Endothelial cell of umbilical vein (primary cell): ENCODE measurements around the gene FOLR2. TPM values are rescaled to one million over a fixed set of nuclear protein-coding genes. Genes with fewer than 3 reads are reported as not detected.

ENCODE experiments used
- BruUV-seq: library from RNA; stranded (reverse); fragments of 400-500 nt; replicated peaks from 2 replicates; lab custom pipeline; 2021; lab: Mats Ljungman, UMichigan
- CTCF ChIA-PET: fragments of 300-600, 350-600 bp; sonication (Branson Sonifier 250); formaldehyde crosslinking; loops from one replicate; lab custom pipeline; 2021; ENCODE audit warnings: antibody characterized with exemption, inconsistent platforms; lab: Charles Lee
- POLR2A ChIA-PET: fragments of 300-600, 350-600 bp; sonication (Branson Sonifier 250); formaldehyde crosslinking; loops from one replicate; lab custom pipeline; 2021; ENCODE audit warnings: antibody characterized with exemption, inconsistent platforms; lab: Charles Lee
- DNase-seq: peaks from one replicate; pipeline ENCODE4 v3.0.0-alpha.2; 2011; ENCODE audit warnings: low read depth, low spot score
- FAIRE-seq: peaks from 2 replicates; lab custom pipeline; 2011; peaks lifted over from hg19 to GRCh38; lab: Jason Lieb, UNC
- H2AFZ ChIP-seq: 2 replicates; pipeline ENCODE4 v1.6.0; 2012; ENCODE audit warnings: low read depth, low read length, control low read depth, inconsistent platforms
- H3K27ac ChIP-seq: 2 replicates; pipeline ENCODE4 v1.5.1; 2011; ENCODE audit warnings: low read depth, mild to moderate bottlenecking, control low read depth, low read length, moderate library complexity; ENCODE audit not compliant: insufficient read depth
- H3K27me3 ChIP-seq, 2 experiments: 2 replicates each; pipeline versions ENCODE4 v1.6.0 to v1.6.1; 2011; ENCODE audit warnings: low read length in 2 of 2, mixed read lengths in 1 of 2; ENCODE audit not compliant: control insufficient read depth in 2 of 2, insufficient read depth in 2 of 2
- H3K36me3 ChIP-seq, 2 experiments: 2 replicates in 1 of 2; 3 replicates in 1 of 2; pipeline ENCODE4 v1.5.1; 2011; ENCODE audit warnings: low read length in 2 of 2, mild to moderate bottlenecking in 1 of 2, moderate library complexity in 1 of 2; ENCODE audit not compliant: control insufficient read depth in 2 of 2, insufficient read depth in 2 of 2; ENCODE audit errors: extremely low read depth in 1 of 2
- H3K4me1 ChIP-seq: 3 replicates; pipeline ENCODE4 v1.5.1; 2011; ENCODE audit warnings: mild to moderate bottlenecking, low read length; ENCODE audit not compliant: control insufficient read depth, insufficient read depth; ENCODE audit errors: extremely low read depth
- H3K4me2 ChIP-seq: 2 replicates; pipeline ENCODE4 v1.6.1; 2011; ENCODE audit warnings: low read length, control low read depth, mixed read lengths; ENCODE audit not compliant: insufficient read depth
- H3K4me3 ChIP-seq, 3 experiments: fragments of 200-600 bp in 1 of 3; sonication (generic), shearing (Covaris generic) in 1 of 3; replicated peaks in 1 of 3; 2 replicates each; pipeline ENCODE4 v1.5.1; 2011 to 2016; ENCODE audit warnings: control low read depth in 3 of 3, low read length in 3 of 3, mild to moderate bottlenecking in 2 of 3, inconsistent platforms in 1 of 3, low read depth in 1 of 3, moderate library complexity in 1 of 3; ENCODE audit not compliant: insufficient read depth in 1 of 3
- H3K79me2 ChIP-seq: 2 replicates; pipeline ENCODE4 v1.6.0; 2012; ENCODE audit warnings: low read length, inconsistent platforms; ENCODE audit not compliant: control insufficient read depth, insufficient read depth
- H3K9ac ChIP-seq: replicated peaks from 2 replicates; pipeline ENCODE3; 2011; ENCODE audit warnings: low read length, control low read depth; ENCODE audit not compliant: insufficient read depth; ENCODE audit errors: extremely low read depth
- H3K9me1 ChIP-seq: replicated peaks from 3 replicates; pipeline ENCODE4 v1.6.0; 2011; ENCODE audit warnings: mild to moderate bottlenecking, low read length; ENCODE audit not compliant: control insufficient read depth, insufficient read depth; ENCODE audit errors: extremely low read depth
- H3K9me3 ChIP-seq: replicated peaks from 2 replicates; pipeline ENCODE4 v1.5.1; 2012; ENCODE audit warnings: low read length, inconsistent platforms; ENCODE audit not compliant: control insufficient read depth, insufficient read depth
- H4K20me1 ChIP-seq: replicated peaks from 2 replicates; pipeline ENCODE3; 2011; ENCODE audit warnings: mild to moderate bottlenecking, low read length; ENCODE audit not compliant: control insufficient read depth, insufficient read depth; ENCODE audit errors: extremely low read depth
- EZH2 ChIP-seq: IDR thresholded peaks from 2 replicates; pipeline ENCODE4 v1.6.1; 2012; ENCODE audit warnings: borderline replicate concordance, low read depth, mild to moderate bottlenecking, moderate library complexity, low read length, inconsistent platforms; ENCODE audit not compliant: severe bottlenecking
- FOS ChIP-seq: IDR thresholded peaks from 2 replicates; pipeline ENCODE4 v1.6.1; 2011; ENCODE audit warnings: mild to moderate bottlenecking, low read length, moderate library complexity, borderline replicate concordance; ENCODE audit not compliant: insufficient read depth
- GATA2 ChIP-seq: IDR thresholded peaks from 2 replicates; pipeline ENCODE4 v1.7.0; 2011; ENCODE audit warnings: low read depth, mild to moderate bottlenecking, moderate library complexity, mixed read lengths, low read length; ENCODE audit not compliant: insufficient read length, insufficient read depth
- JUN ChIP-seq: IDR thresholded peaks from 2 replicates; pipeline ENCODE4 v1.6.1; 2011; ENCODE audit warnings: borderline replicate concordance, low read depth; ENCODE audit not compliant: insufficient read length, insufficient read depth
- MYC ChIP-seq: IDR thresholded peaks from one replicate; pipeline ENCODE4 v1.6.1; 2011; ENCODE audit warnings: mild to moderate bottlenecking, low read depth, low read length
- POLR2A ChIP-seq: IDR thresholded peaks from 2 replicates; pipeline ENCODE4 v1.6.1; 2012; ENCODE audit warnings: low read depth, mild to moderate bottlenecking, control low read depth, low read length
- POLR2AphosphoS5 ChIP-seq: IDR thresholded peaks from 2 replicates; pipeline ENCODE4 v1.6.1; 2012; ENCODE audit warnings: low read depth, mild to moderate bottlenecking, control low read depth, low read length, moderate library complexity; ENCODE audit not compliant: insufficient read depth
- dilution Hi-C: fragments of 300-500 bp; cut with MboI; formaldehyde crosslinking; loops from one replicate; pipeline ENCODE4 v1.15.0; 2019; ENCODE audit warnings: low sequenced_read_pairs; ENCODE audit not compliant: extremely low pct_ligation_motif_present
- intact Hi-C: fragments of 100-400 bp; cut with micrococcal nuclease; formaldehyde crosslinking; loops from one replicate; pipeline ENCODE4 v1.10.0; 2022
- polyA plus RNA-seq, 4 experiments: library from polyadenylated mRNA; depleted of rRNA in 3 of 4; stranded (reverse) in 3 of 4; unstranded in 1 of 4; fragments of >200 nt; gene quantifications; 2 replicates each; pipeline versions ENCODE4 v1.2.1 to v1.2.3, GENCODE V29; 2011 to 2012; ENCODE audit warnings: missing spikeins in 1 of 4
- total RNA-seq: library from RNA; stranded (reverse); gene quantifications from 2 replicates; pipeline ENCODE4 v1.2.3, GENCODE V29; 2021
- TF ChIP-seq, protein P1 (sequence below): IDR thresholded peaks from 2 replicates; pipeline ENCODE4 v1.6.1; 2011; ENCODE audit not compliant: insufficient read depth, insufficient read length
- TF ChIP-seq, protein P2 (sequence below), 2 donors: IDR thresholded peaks; 1 replicate in 1 of 2; 2 replicates in 1 of 2; pipeline ENCODE4 v1.5.1; 2011; ENCODE audit warnings: low read length in 2 of 2, mild to moderate bottlenecking in 2 of 2, moderate library complexity in 2 of 2, control low read depth in 1 of 2, inconsistent platforms in 1 of 2, low read depth in 1 of 2; ENCODE audit not compliant: insufficient read depth in 1 of 2; ENCODE audit errors: extremely low read depth in 1 of 2

FOLR2 gene
- total and polyA plus RNA-seq, 2 donors (not counting 3 experiments of a cell fraction or from before 2014, with no cell fraction given) = not detected

GRCh38 chr11:72228844-72229231 is 12.2 kb downstream of the FOLR2 start:
- H3K4me2 ChIP-seq = no peak overlapping the region
- no peaks in the 10 kb centered on the region for H4K20me1 ChIP-seq
- ChIA-PET POLR2A (no interaction called here), CTCF (interaction anchor here (0.7 to 1.5 kb wide), 3 partner anchors 8 to 85 kb away, joined by 3 to 8 read pairs (median 4); no protein-coding TSS in a partner anchor)
- peaks cover 4% of the 10 kb centered on the region for H3K4me1 ChIP-seq
- intact Hi-C loops = no loop called here
- H3K27ac ChIP-seq = no peak overlapping the region
- FAIRE-seq (no peak), DNase-seq (no peak)
- H3K9ac ChIP-seq = no peak overlapping the region
- TF ChIP-seq FOS (no peak), JUN (no peak), POLR2A (no peak), MYC (no peak), EZH2 (no peak), GATA2 (no peak), POLR2AphosphoS5 (no peak)
- TF ChIP-seq, protein P1, sequence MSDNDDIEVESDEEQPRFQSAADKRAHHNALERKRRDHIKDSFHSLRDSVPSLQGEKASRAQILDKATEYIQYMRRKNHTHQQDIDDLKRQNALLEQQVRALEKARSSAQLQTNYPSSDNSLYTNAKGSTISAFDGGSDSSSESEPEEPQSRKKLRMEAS = no peak
- TF ChIP-seq, protein P2, sequence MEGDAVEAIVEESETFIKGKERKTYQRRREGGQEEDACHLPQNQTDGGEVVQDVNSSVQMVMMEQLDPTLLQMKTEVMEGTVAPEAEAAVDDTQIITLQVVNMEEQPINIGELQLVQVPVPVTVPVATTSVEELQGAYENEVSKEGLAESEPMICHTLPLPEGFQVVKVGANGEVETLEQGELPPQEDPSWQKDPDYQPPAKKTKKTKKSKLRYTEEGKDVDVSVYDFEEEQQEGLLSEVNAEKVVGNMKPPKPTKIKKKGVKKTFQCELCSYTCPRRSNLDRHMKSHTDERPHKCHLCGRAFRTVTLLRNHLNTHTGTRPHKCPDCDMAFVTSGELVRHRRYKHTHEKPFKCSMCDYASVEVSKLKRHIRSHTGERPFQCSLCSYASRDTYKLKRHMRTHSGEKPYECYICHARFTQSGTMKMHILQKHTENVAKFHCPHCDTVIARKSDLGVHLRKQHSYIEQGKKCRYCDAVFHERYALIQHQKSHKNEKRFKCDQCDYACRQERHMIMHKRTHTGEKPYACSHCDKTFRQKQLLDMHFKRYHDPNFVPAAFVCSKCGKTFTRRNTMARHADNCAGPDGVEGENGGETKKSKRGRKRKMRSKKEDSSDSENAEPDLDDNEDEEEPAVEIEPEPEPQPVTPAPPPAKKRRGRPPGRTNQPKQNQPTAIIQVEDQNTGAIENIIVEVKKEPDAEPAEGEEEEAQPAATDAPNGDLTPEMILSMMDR (IDR thresholded peaks at IDR 0.05; ENCODE audit: extremely low read depth in 1 of 2, insufficient read depth in 1 of 2, low read depth in 1 of 2, low read length in 2 of 2) = no peak
- no peaks in the 10 kb centered on the region for H3K27me3 ChIP-seq
- BruUV-seq = no TSS peak
- no peak overlapping the region for H3K4me3 ChIP-seq
- H3K36me3 ChIP-seq = peaks cover 12 to 65% of the 10 kb centered on the region in 2 experiments
- no peak overlapping the region for H2AFZ ChIP-seq
- no peaks in the 10 kb centered on the region for H3K9me3 ChIP-seq
- H3K79me2 ChIP-seq = peaks cover 21% of the 10 kb centered on the region
- H3K9me1 ChIP-seq = no peaks in the 10 kb centered on the region
- dilution Hi-C loops = no loop called here
